Measurements from ENCODE around the gene DAO.
"Not testable (repeated sequence)": the region's sequence is repeated elsewhere in the genome, so short reads cannot be mapped to it uniquely, and the experiment has no call there.

DAO gene

GRCh38 chr12:108859923-108860291 is 20.0 kb upstream of the DAO start:
- H3K4me3 ChIP-seq (ENCODE audit: low read length): no peak overlapping the region

GRCh38 chr12:108860443-108860842 is 19.4 kb upstream of the DAO start:
- Histone ChIP-seq H3K27me3 (ENCODE audit: control insufficient read depth, insufficient read depth, low read length) (no peaks in the 10 kb centered on the region), H3K36me3 (ENCODE audit: insufficient read depth, low read length) (peaks cover 6% of the 10 kb centered on the region), H3K9me3 (replicated peaks; ENCODE audit: low read length) (no peaks in the 10 kb centered on the region), H3K9ac (ENCODE audit: low read depth, low read length) (no peak overlapping the region), H3K4me1 (ENCODE audit: control insufficient read depth, insufficient read depth, low read length) (peaks cover 19% of the 10 kb centered on the region), H3K4me2 (ENCODE audit: low read length) (no peak overlapping the region), H3K4me3 (ENCODE audit: low read length) (no peak overlapping the region)

More at GRCh38 chr12:108859923-108860291, 20.0 kb upstream of the DAO start:
- H3K4me2 ChIP-seq (ENCODE audit: low read length): no peak overlapping the region
- H3K36me3 ChIP-seq (ENCODE audit: insufficient read depth, low read length): peaks cover 12% of the 10 kb centered on the region
- H3K4me1 ChIP-seq (ENCODE audit: control insufficient read depth, insufficient read depth, low read length): peaks cover 24% of the 10 kb centered on the region
- no peaks in the 10 kb centered on the region for H3K27me3 ChIP-seq (ENCODE audit: control insufficient read depth, insufficient read depth, low read length)
- H3K9me3 ChIP-seq (replicated peaks; ENCODE audit: low read length): peaks cover 2% of the 10 kb centered on the region
- no peak overlapping the region for H3K9ac ChIP-seq (ENCODE audit: low read depth, low read length)

- Histone ChIP-seq H3K4me2 (ENCODE audit: low read length) (no peak overlapping the region), H3K9me3 (replicated peaks; ENCODE audit: low read length) (no peaks in the 10 kb centered on the region), H3K27me3 (ENCODE audit: control insufficient read depth, insufficient read depth, low read length) (no peaks in the 10 kb centered on the region), H3K9ac (ENCODE audit: low read depth, low read length) (no peak overlapping the region), H3K4me3 (ENCODE audit: low read length) (no peak overlapping the region), H3K4me1 (ENCODE audit: control insufficient read depth, insufficient read depth, low read length) (peaks cover 10% of the 10 kb centered on the region), H3K36me3 (ENCODE audit: insufficient read depth, low read length) (peaks cover under 1% of the 10 kb centered on the region)
Measured at GRCh38 chr12:108861878-108862587, 17.9 kb upstream of the DAO start.

DNA sequence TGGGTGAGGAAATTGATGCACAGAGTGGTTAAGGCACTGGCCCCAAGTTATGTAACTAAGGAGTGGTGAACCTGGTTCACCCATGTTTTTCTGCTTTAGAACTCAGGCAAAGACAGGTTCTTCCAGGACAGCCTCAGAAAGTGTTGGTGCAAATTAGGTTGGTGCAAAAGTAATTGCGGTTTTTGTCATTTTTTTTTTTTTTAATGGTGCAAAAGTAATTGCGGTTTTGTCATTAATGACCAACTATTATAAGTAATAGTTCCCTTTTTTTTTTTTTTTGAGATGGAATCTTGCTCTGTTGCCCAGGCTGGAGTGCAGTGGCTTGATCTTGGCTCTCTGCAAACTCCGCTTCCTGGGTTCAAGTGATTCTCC is 17.3 kb upstream of the DAO start:
- peaks cover 10% of the 10 kb centered on the region for H3K4me1 ChIP-seq (ENCODE audit: control insufficient read depth, insufficient read depth, low read length)
- H3K9me3 ChIP-seq (replicated peaks; ENCODE audit: low read length): no peaks in the 10 kb centered on the region

GRCh38 chr12:108865169-108865568 is 14.7 kb upstream of the DAO start:
- no peaks in the 10 kb centered on the region for H3K9me3 ChIP-seq (replicated peaks; ENCODE audit: low read length)

More for the DNA sequence above, 17.3 kb upstream of the DAO start:
- H3K4me3 ChIP-seq (ENCODE audit: low read length): no peak overlapping the region
- H3K9ac ChIP-seq (ENCODE audit: low read depth, low read length): no peak overlapping the region
- H3K36me3 ChIP-seq (ENCODE audit: insufficient read depth, low read length): no peaks in the 10 kb centered on the region
- no peak overlapping the region for H3K4me2 ChIP-seq (ENCODE audit: low read length)
- no peaks in the 10 kb centered on the region for H3K27me3 ChIP-seq (ENCODE audit: control insufficient read depth, insufficient read depth, low read length)

GRCh38 chr12:108866083-108866482 is 13.8 kb upstream of the DAO start:
- not testable (repeated sequence) for H3K4me3 ChIP-seq (ENCODE audit: low read length); H3K9ac ChIP-seq (ENCODE audit: low read depth, low read length); H3K36me3 ChIP-seq (ENCODE audit: insufficient read depth, low read length); H3K4me1 ChIP-seq (ENCODE audit: control insufficient read depth, insufficient read depth, low read length); H3K4me2 ChIP-seq (ENCODE audit: low read length); H3K27me3 ChIP-seq (ENCODE audit: control insufficient read depth, insufficient read depth, low read length); H3K9me3 ChIP-seq (replicated peaks; ENCODE audit: low read length)

More at GRCh38 chr12:108865169-108865568, 14.7 kb upstream of the DAO start:
- Histone ChIP-seq H3K27me3 (ENCODE audit: control insufficient read depth, insufficient read depth, low read length) (no peaks in the 10 kb centered on the region), H3K9ac (ENCODE audit: low read depth, low read length) (no peak overlapping the region), H3K4me3 (ENCODE audit: low read length) (no peak overlapping the region), H3K36me3 (ENCODE audit: insufficient read depth, low read length) (no peaks in the 10 kb centered on the region), H3K4me2 (ENCODE audit: low read length) (no peak overlapping the region), H3K4me1 (ENCODE audit: control insufficient read depth, insufficient read depth, low read length) (no peaks in the 10 kb centered on the region)

- Histone ChIP-seq H3K9me3 (replicated peaks; ENCODE audit: low read length) (no peaks in the 10 kb centered on the region), H3K9ac (ENCODE audit: low read depth, low read length) (no peak overlapping the region), H3K36me3 (ENCODE audit: insufficient read depth, low read length) (no peaks in the 10 kb centered on the region), H3K27me3 (ENCODE audit: control insufficient read depth, insufficient read depth, low read length) (no peaks in the 10 kb centered on the region), H3K4me1 (ENCODE audit: control insufficient read depth, insufficient read depth, low read length) (no peaks in the 10 kb centered on the region), H3K4me2 (ENCODE audit: low read length) (no peak overlapping the region), H3K4me3 (ENCODE audit: low read length) (no peak overlapping the region)
Measured at GRCh38 chr12:108868781-108869180, 11.1 kb upstream of the DAO start.

DNA sequence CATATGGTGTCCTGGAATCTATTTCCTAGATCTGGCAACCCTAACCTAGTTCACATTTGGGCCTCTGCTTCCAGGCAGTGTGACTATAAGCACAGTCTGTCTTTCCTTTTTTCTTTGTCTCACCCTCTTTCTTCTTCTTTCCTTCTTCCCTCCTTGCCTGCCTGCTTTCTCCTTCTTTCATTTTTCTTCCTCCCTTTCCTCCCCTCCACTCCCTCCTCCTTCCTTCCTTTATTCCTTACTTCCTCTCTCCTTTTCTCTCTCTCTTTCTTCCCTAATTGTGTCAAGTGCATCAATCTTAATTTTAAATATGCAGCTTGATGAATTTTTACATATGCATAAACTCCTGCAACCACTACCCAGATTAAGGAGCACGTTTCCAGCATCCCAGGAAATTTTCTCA is 4.6 kb upstream of the DAO start:
- H3K4me3 ChIP-seq (ENCODE audit: low read length): no peak overlapping the region
- H3K9me3 ChIP-seq (replicated peaks; ENCODE audit: low read length): no peaks in the 10 kb centered on the region
- no peaks in the 10 kb centered on the region for H3K4me1 ChIP-seq (ENCODE audit: control insufficient read depth, insufficient read depth, low read length)
- H3K27me3 ChIP-seq (ENCODE audit: control insufficient read depth, insufficient read depth, low read length): peaks cover 1% of the 10 kb centered on the region
- no peak overlapping the region for H3K4me2 ChIP-seq (ENCODE audit: low read length)
- no peaks in the 10 kb centered on the region for H3K36me3 ChIP-seq (ENCODE audit: insufficient read depth, low read length)
- H3K9ac ChIP-seq (ENCODE audit: low read depth, low read length): no peak overlapping the region

GRCh38 chr12:108875682-108876361 is 4.1 kb upstream of the DAO start:
- Histone ChIP-seq H3K4me2 (ENCODE audit: low read length) (no peak overlapping the region), H3K9ac (ENCODE audit: low read depth, low read length) (no peak overlapping the region), H3K36me3 (ENCODE audit: insufficient read depth, low read length) (no peaks in the 10 kb centered on the region)

GRCh38 chr12:108876550-108876949 is 3.3 kb upstream of the DAO start:
- H3K9ac ChIP-seq (ENCODE audit: low read depth, low read length): no peak overlapping the region
- no peaks in the 10 kb centered on the region for H3K36me3 ChIP-seq (ENCODE audit: insufficient read depth, low read length)
- H3K27me3 ChIP-seq (ENCODE audit: control insufficient read depth, insufficient read depth, low read length): peaks cover 12% of the 10 kb centered on the region
- H3K9me3 ChIP-seq (replicated peaks; ENCODE audit: low read length): no peaks in the 10 kb centered on the region
- H3K4me2 ChIP-seq (ENCODE audit: low read length): no peak overlapping the region
- no peak overlapping the region for H3K4me3 ChIP-seq (ENCODE audit: low read length)
- no peaks in the 10 kb centered on the region for H3K4me1 ChIP-seq (ENCODE audit: control insufficient read depth, insufficient read depth, low read length)

More at GRCh38 chr12:108875682-108876361, 4.1 kb upstream of the DAO start:
- no peaks in the 10 kb centered on the region for H3K9me3 ChIP-seq (replicated peaks; ENCODE audit: low read length)
- H3K27me3 ChIP-seq (ENCODE audit: control insufficient read depth, insufficient read depth, low read length): peaks cover 7% of the 10 kb centered on the region
- H3K4me3 ChIP-seq (ENCODE audit: low read length): no peak overlapping the region
- no peaks in the 10 kb centered on the region for H3K4me1 ChIP-seq (ENCODE audit: control insufficient read depth, insufficient read depth, low read length)

GRCh38 chr12:108881953-108882352 is 2.1 kb downstream of the DAO start:
- Histone ChIP-seq H3K4me3 (ENCODE audit: low read length) (no peak overlapping the region), H3K4me1 (ENCODE audit: control insufficient read depth, insufficient read depth, low read length) (no peaks in the 10 kb centered on the region), H3K4me2 (ENCODE audit: low read length) (no peak overlapping the region), H3K36me3 (ENCODE audit: insufficient read depth, low read length) (no peaks in the 10 kb centered on the region), H3K9me3 (replicated peaks; ENCODE audit: low read length) (no peaks in the 10 kb centered on the region), H3K27me3 (ENCODE audit: control insufficient read depth, insufficient read depth, low read length) (peaks cover 16% of the 10 kb centered on the region), H3K9ac (ENCODE audit: low read depth, low read length) (no peak overlapping the region)
